HUES64 (cell line): ENCODE measurements around the gene MITF.

Source experiments
- H3K27ac ChIP-seq: 2 replicates; pipeline ENCODE4 v1.7.0; 2013; ENCODE audit warnings: low read depth, low read length, inconsistent platforms
- H3K27me3 ChIP-seq: 2 replicates; pipeline ENCODE4 v1.6.1; 2013; ENCODE audit warnings: mild to moderate bottlenecking, low read length; ENCODE audit not compliant: insufficient read depth
- H3K36me3 ChIP-seq: 2 replicates; pipeline ENCODE4 v1.6.1; 2013; ENCODE audit warnings: mild to moderate bottlenecking, low read length; ENCODE audit not compliant: insufficient read depth
- H3K4me1 ChIP-seq: 2 replicates; pipeline ENCODE4 v1.6.1; 2013; ENCODE audit warnings: mild to moderate bottlenecking, low read length, moderate library complexity; ENCODE audit not compliant: insufficient read depth
- H3K4me3 ChIP-seq: 2 replicates; pipeline ENCODE4 v1.5.1; 2013; ENCODE audit warnings: mild to moderate bottlenecking, low read length, moderate library complexity
- H3K9ac ChIP-seq: 2 replicates; pipeline ENCODE4 v1.6.1; 2013; ENCODE audit warnings: mild to moderate bottlenecking, low read depth, low read length
- H3K9me3 ChIP-seq: 2 replicates; pipeline ENCODE4 v1.6.1; 2013; ENCODE audit warnings: low read depth, low read length; ENCODE audit not compliant: insufficient read depth
- WGBS: fragments of 150-250, 120-280 bp; methylation state at CpG from one replicate; pipeline ENCODE4 v1.1.7; 2013; ENCODE audit warnings: missing lambda C conversion rate; 5-methylcytosine and 5-hydroxymethylcytosine counted together

Gene MITF

GRCh38 chr3:69775751-69776150 lies 36.5 kb downstream of the MITF start:
- Histone ChIP-seq H3K27me3 (no peaks in the 10 kb centered on the region), H3K36me3 (no peaks in the 10 kb centered on the region), H3K9me3 (no peaks in the 10 kb centered on the region), H3K4me3 (no peak overlapping the region), H3K9ac (no peak overlapping the region), H3K27ac (no peak overlapping the region), H3K4me1 (peaks cover 7% of the 10 kb centered on the region)
- WGBS: 91% methylated on average over 3 of the region's 3 CpGs

- peaks cover 2% of the 10 kb centered on the region; the same call in 1 of the 2 replicates for H3K4me1 ChIP-seq
- WGBS: 91% methylated on average over 3 of the region's 3 CpGs
- H3K27ac ChIP-seq: no peak overlapping the region
Measured at GRCh38 chr3:69776289-69776688, 37.0 kb downstream of the MITF start.

GRCh38 chr3:69776920-69777581 lies 37.8 kb downstream of the MITF start:
- H3K27ac ChIP-seq: no peak overlapping the region
- H3K4me1 ChIP-seq: no peaks in the 10 kb centered on the region
- H3K4me3 ChIP-seq: no peak overlapping the region
- H3K27me3 ChIP-seq: no peaks in the 10 kb centered on the region
- no peak overlapping the region for H3K9ac ChIP-seq
- no peaks in the 10 kb centered on the region for H3K9me3 ChIP-seq
- H3K36me3 ChIP-seq: no peaks in the 10 kb centered on the region

More at GRCh38 chr3:69776289-69776688, 37.0 kb downstream of the MITF start:
- H3K9ac ChIP-seq: no peak overlapping the region
- no peak overlapping the region for H3K4me3 ChIP-seq
- no peaks in the 10 kb centered on the region for H3K27me3 ChIP-seq
- no peaks in the 10 kb centered on the region for H3K9me3 ChIP-seq
- H3K36me3 ChIP-seq: no peaks in the 10 kb centered on the region

- H3K4me3 ChIP-seq: no peak overlapping the region
- no peaks in the 10 kb centered on the region for H3K4me1 ChIP-seq
- no peak overlapping the region for H3K27ac ChIP-seq
- no peaks in the 10 kb centered on the region for H3K36me3 ChIP-seq
- no peaks in the 10 kb centered on the region for H3K9me3 ChIP-seq
- H3K27me3 ChIP-seq: no peaks in the 10 kb centered on the region
- WGBS: 91% methylated on average over 5 of the region's 5 CpGs
- no peak overlapping the region for H3K9ac ChIP-seq
Measured at GRCh38 chr3:69777582-69777967, 38.3 kb downstream of the MITF start.

GRCh38 chr3:69781593-69781992 lies 42.3 kb downstream of the MITF start:
- H3K9ac ChIP-seq: no peak overlapping the region
- no peak overlapping the region for H3K27ac ChIP-seq
- 80% methylated on average over 4 of the region's 4 CpGs for WGBS
- H3K36me3 ChIP-seq: no peaks in the 10 kb centered on the region
- no peaks in the 10 kb centered on the region for H3K9me3 ChIP-seq
- H3K4me1 ChIP-seq: peaks cover 14% of the 10 kb centered on the region
- H3K4me3 ChIP-seq: no peak overlapping the region
- no peaks in the 10 kb centered on the region for H3K27me3 ChIP-seq

GRCh38 chr3:69784954-69785514 lies 45.8 kb downstream of the MITF start:
- 79% methylated on average over 7 of the region's 7 CpGs for WGBS

GRCh38 chr3:69785769-69786320 lies 46.6 kb downstream of the MITF start:
- WGBS: 93% methylated on average over 3 of the region's 3 CpGs
- H3K36me3 ChIP-seq: no peaks in the 10 kb centered on the region
- no peaks in the 10 kb centered on the region for H3K9me3 ChIP-seq
- H3K27me3 ChIP-seq: no peaks in the 10 kb centered on the region
- H3K27ac ChIP-seq: no peak overlapping the region
- peaks cover 24% of the 10 kb centered on the region for H3K4me1 ChIP-seq
- H3K4me3 ChIP-seq: no peak overlapping the region
- H3K9ac ChIP-seq: no peak overlapping the region

More at GRCh38 chr3:69784954-69785514, 45.8 kb downstream of the MITF start:
- Histone ChIP-seq H3K36me3 (no peaks in the 10 kb centered on the region), H3K4me1 (peaks cover 24% of the 10 kb centered on the region), H3K9me3 (no peaks in the 10 kb centered on the region), H3K27ac (no peak overlapping the region), H3K27me3 (no peaks in the 10 kb centered on the region), H3K9ac (no peak overlapping the region), H3K4me3 (no peak overlapping the region)

- peaks cover 30% of the 10 kb centered on the region for H3K4me1 ChIP-seq
- H3K9me3 ChIP-seq: no peaks in the 10 kb centered on the region
- 92% methylated on average over 4 of the region's 4 CpGs for WGBS
Measured at GRCh38 chr3:69786854-69787253, 47.6 kb downstream of the MITF start.

GRCh38 chr3:69787436-69788168 lies 48.3 kb downstream of the MITF start:
- Histone ChIP-seq H3K9ac (no peak overlapping the region), H3K27ac (no peak overlapping the region), H3K9me3 (no peaks in the 10 kb centered on the region), H3K36me3 (no peaks in the 10 kb centered on the region), H3K4me3 (no peak overlapping the region), H3K4me1 (peaks cover 30% of the 10 kb centered on the region), H3K27me3 (no peaks in the 10 kb centered on the region)
- WGBS: 71% methylated on average over 3 of the region's 3 CpGs

More at GRCh38 chr3:69786854-69787253, 47.6 kb downstream of the MITF start:
- no peak overlapping the region for H3K27ac ChIP-seq
- H3K9ac ChIP-seq: no peak overlapping the region
- H3K36me3 ChIP-seq: no peaks in the 10 kb centered on the region
- H3K4me3 ChIP-seq: no peak overlapping the region
- H3K27me3 ChIP-seq: no peaks in the 10 kb centered on the region

- WGBS: 70% methylated on average over 5 of the region's 6 CpGs
- no peak overlapping the region for H3K9ac ChIP-seq
- peaks cover 16% of the 10 kb centered on the region for H3K4me1 ChIP-seq
- H3K27ac ChIP-seq: no peak overlapping the region
- H3K27me3 ChIP-seq: no peaks in the 10 kb centered on the region
- no peak overlapping the region for H3K4me3 ChIP-seq
- H3K9me3 ChIP-seq: no peaks in the 10 kb centered on the region
- no peaks in the 10 kb centered on the region for H3K36me3 ChIP-seq
Measured at GRCh38 chr3:69791106-69791505, 51.8 kb downstream of the MITF start.

- H3K27ac ChIP-seq: no peak overlapping the region
- no peaks in the 10 kb centered on the region for H3K36me3 ChIP-seq
- H3K27me3 ChIP-seq: no peaks in the 10 kb centered on the region
- no peak overlapping the region for H3K9ac ChIP-seq
- H3K4me1 ChIP-seq: peaks cover 16% of the 10 kb centered on the region
- no peaks in the 10 kb centered on the region for H3K9me3 ChIP-seq
- no peak overlapping the region for H3K4me3 ChIP-seq
- 90% methylated on average over 3 of the region's 3 CpGs for WGBS
Measured at GRCh38 chr3:69791919-69792399, 52.7 kb downstream of the MITF start.
